HCT116 (cell line): ENCODE results near the gene F13A1. TPM values are rescaled to one million over a fixed set of nuclear protein-coding genes. Genes with fewer than 3 reads are reported as not detected.

Experiments
- ATAC-seq: fragments of 200-7000 bp; cut with Tn5 transposase; 2 replicates; pipeline ENCODE4 v1.9.1; 2020; ENCODE audit warnings: mild to moderate bottlenecking, moderate library complexity
- BruUV-seq: library from RNA; stranded (reverse); fragments of 400-500 nt; replicated peaks from 2 replicates; lab custom pipeline; 2021; lab: Mats Ljungman, UMichigan
- CTCF ChIA-PET: fragments of 300-600 bp; sonication (Branson Sonifier 250); formaldehyde crosslinking; loops from one replicate; lab custom pipeline; 2021; ENCODE audit warnings: antibody characterized with exemption; lab: Charles Lee
- POLR2A ChIA-PET: fragments of 300-600, 350-600 bp; sonication (Branson Sonifier 250); formaldehyde crosslinking; loops from one replicate; lab custom pipeline; 2021; ENCODE audit warnings: antibody characterized with exemption; lab: Charles Lee
- RAD21 ChIA-PET, 2 experiments: fragments of 300-600 bp; sonication (Branson Sonifier 250); formaldehyde crosslinking; loops; one replicate each; lab custom pipeline; 2023; ENCODE audit warnings: low total read pairs in 2 of 2; ENCODE audit not compliant: uncharacterized antibody in 2 of 2, unreplicated experiment in 2 of 2, low non-redundant PET in 1 of 2; lab: Charles Lee
- DNase-seq: peaks from one replicate; pipeline ENCODE4 v3.0.0-alpha.2; 2010; ENCODE audit warnings: low read depth, low spot score
- H2AFZ ChIP-seq: fragments of 200-600 bp; shearing (Covaris generic), sonication (generic); 2 replicates; pipeline ENCODE4 v1.6.1; 2017; ENCODE audit warnings: low read depth, mixed run types, mixed read lengths, antibody characterized with exemption, low read length; ENCODE audit not compliant: poor library complexity, severe bottlenecking
- H3K27ac ChIP-seq: 2 replicates; pipeline ENCODE4 v1.5.1; 2012; ENCODE audit warnings: low read depth, low read length
- H3K27me3 ChIP-seq: fragments of 200-600 bp; sonication (generic); 2 replicates; pipeline ENCODE4 v1.6.1; 2016; ENCODE audit warnings: mixed run types, low read length, mixed read lengths; ENCODE audit not compliant: insufficient read depth
- H3K36me3 ChIP-seq, 2 experiments: fragments of 200-500 bp in 1 of 2; fragments of 200-600 bp in 1 of 2; sonication (Bioruptor generic) in 1 of 2; sonication (generic) in 1 of 2; 2 replicates each; pipeline versions ENCODE4 v1.5.1 to v1.6.1; 2014 to 2016; ENCODE audit warnings: low read length in 2 of 2, inconsistent platforms in 1 of 2, mixed read lengths in 1 of 2, mixed run types in 1 of 2; ENCODE audit not compliant: insufficient read depth in 2 of 2, control insufficient read depth in 1 of 2
- H3K4me1 ChIP-seq, 2 experiments: fragments of 200-600 bp in 1 of 2; sonication (generic) in 1 of 2; 2 replicates each; pipeline versions ENCODE4 v1.5.1 to v1.6.1; 2012 to 2017; ENCODE audit warnings: low read length in 2 of 2, inconsistent platforms in 1 of 2, mild to moderate bottlenecking in 1 of 2, mixed read lengths in 1 of 2, mixed run types in 1 of 2, moderate library complexity in 1 of 2; ENCODE audit not compliant: insufficient read depth in 2 of 2, control insufficient read depth in 1 of 2
- H3K4me2 ChIP-seq: fragments of 200-600 bp; sonication (generic); 2 replicates; pipeline ENCODE4 v1.6.1; 2017; ENCODE audit warnings: mixed run types, low read length, mixed read lengths
- H3K4me3 ChIP-seq, 2 experiments: fragments of 200-600 bp in 1 of 2; sonication (generic) in 1 of 2; replicated peaks in 1 of 2; 2 replicates each; pipeline ENCODE4 v1.5.1; 2011 to 2016; ENCODE audit warnings: low read length in 2 of 2, control low read depth in 1 of 2, low read depth in 1 of 2, mild to moderate bottlenecking in 1 of 2, mixed read lengths in 1 of 2, mixed run types in 1 of 2
- H3K79me2 ChIP-seq: fragments of 200-600 bp; sonication (generic); 2 replicates; pipeline ENCODE4 v1.6.1; 2017; ENCODE audit warnings: mild to moderate bottlenecking, mixed run types, low read length, moderate library complexity, mixed read lengths; ENCODE audit not compliant: insufficient read depth
- H3K9ac ChIP-seq: fragments of 200-600 bp; sonication (generic); 2 replicates; pipeline ENCODE4 v1.6.1; 2016; ENCODE audit warnings: low read length, mixed read lengths
- H3K9me2 ChIP-seq: fragments of 200-600 bp; sonication (generic), shearing (Covaris generic); 2 replicates; pipeline ENCODE4 v1.6.1; 2017; ENCODE audit warnings: mixed run types, mild to moderate bottlenecking, moderate library complexity; ENCODE audit not compliant: insufficient read depth
- H3K9me3 ChIP-seq, 2 experiments: fragments of 200-500 bp in 1 of 2; fragments of 200-600 bp in 1 of 2; sonication (Bioruptor generic) in 1 of 2; sonication (generic) in 1 of 2; 2 replicates each; pipeline ENCODE4 v1.6.1; 2014 to 2017; ENCODE audit warnings: low read length in 2 of 2, mixed read lengths in 2 of 2, inconsistent platforms in 1 of 2, low read depth in 1 of 2, mild to moderate bottlenecking in 1 of 2, mixed run types in 1 of 2, moderate library complexity in 1 of 2; ENCODE audit not compliant: control insufficient read depth in 1 of 2, insufficient read depth in 1 of 2
- H4K20me1 ChIP-seq: fragments of 200-600 bp; sonication (generic), shearing (Covaris generic); 2 replicates; pipeline ENCODE4 v1.6.1; 2017; ENCODE audit warnings: mixed run types, mild to moderate bottlenecking, moderate library complexity; ENCODE audit not compliant: insufficient read depth
- ATF3 ChIP-seq: IDR thresholded peaks from 2 replicates; pipeline ENCODE4 v1.6.1; 2012
- CTCF ChIP-seq, 3 experiments: fragments of 200-600 bp in 1 of 3; sonication (generic) in 1 of 3; IDR thresholded peaks in 2 of 3; conservative IDR thresholded peaks in 1 of 3; 2 replicates each; pipeline ENCODE4 v1.5.1; 2012 to 2017; ENCODE audit warnings: low read depth in 2 of 3, low read length in 2 of 3, antibody characterized with exemption in 1 of 3, borderline replicate concordance in 1 of 3, control low read depth in 1 of 3, mild to moderate bottlenecking in 1 of 3, mixed read lengths in 1 of 3, mixed run types in 1 of 3, moderate library complexity in 1 of 3; ENCODE audit not compliant: insufficient read depth in 1 of 3
- EGR1 ChIP-seq: IDR thresholded peaks from 2 replicates; pipeline ENCODE4 v1.6.1; 2012; ENCODE audit warnings: low read depth
- EZH2 ChIP-seq: fragments of 200-600 bp; sonication (generic); IDR thresholded peaks from 2 replicates; pipeline ENCODE4 v1.6.1; 2017; ENCODE audit warnings: antibody characterized with exemption, mixed run types
- EZH2phosphoT487 ChIP-seq: fragments of 200-600 bp; IDR thresholded peaks from 2 replicates; pipeline ENCODE4 v1.6.1; 2018; ENCODE audit warnings: antibody characterized with exemption, borderline replicate concordance
- FOSL1 ChIP-seq: IDR thresholded peaks from 2 replicates; pipeline ENCODE4 v1.6.1; 2012; ENCODE audit warnings: low read depth
- MAX ChIP-seq: IDR thresholded peaks from 2 replicates; pipeline ENCODE4 v1.6.1; 2012
- POLR2AphosphoS5 ChIP-seq: IDR thresholded peaks from 2 replicates; pipeline ENCODE4 v1.6.1; 2011; ENCODE audit warnings: mild to moderate bottlenecking, low read depth, low read length, moderate library complexity
- RAD21 ChIP-seq: IDR thresholded peaks from 2 replicates; pipeline ENCODE4 v1.6.1; 2012; ENCODE audit warnings: low read depth, mild to moderate bottlenecking
- REST ChIP-seq: IDR thresholded peaks from 2 replicates; pipeline ENCODE4 v1.6.1; 2012; ENCODE audit warnings: low read depth
- SIN3A ChIP-seq: IDR thresholded peaks from 2 replicates; pipeline ENCODE4 v1.6.1; 2012; ENCODE audit warnings: low read depth
- SP1 ChIP-seq: IDR thresholded peaks from 2 replicates; pipeline ENCODE4 v1.6.1; 2012; ENCODE audit warnings: low read depth
- TCF7L2 ChIP-seq: IDR thresholded peaks from 2 replicates; pipeline ENCODE4 v1.7.0; 2011; ENCODE audit warnings: borderline replicate concordance, inconsistent platforms; ENCODE audit not compliant: insufficient read depth, insufficient read length; ENCODE audit errors: extremely low read depth
- YY1 ChIP-seq: IDR thresholded peaks from 2 replicates; pipeline ENCODE4 v1.6.1; 2011; ENCODE audit warnings: low read length, low read depth, moderate library complexity, mild to moderate bottlenecking; ENCODE audit not compliant: insufficient replicate concordance; ENCODE audit errors: extremely low read depth
- intact Hi-C: fragments of 100-400 bp; cut with micrococcal nuclease; formaldehyde crosslinking; loops from 2 replicates; pipeline ENCODE4 v1.10.0; 2022
- total RNA-seq: library from RNA; stranded (reverse); gene quantifications from one replicate; pipeline ENCODE4 v1.2.1, GENCODE V29; 2021; ENCODE audit not compliant: unreplicated experiment

F13A1 gene
- total RNA-seq, 1 experiment from 2014 or later = 0.34 TPM

- Histone ChIP-seq H3K79me2 (no peaks in the 10 kb centered on the region), H3K36me3 (no peaks in the 10 kb centered on the region), H2AFZ (no peak overlapping the region), H3K4me3 (no peak overlapping the region), H3K4me2 (no peak overlapping the region), H4K20me1 (no peaks in the 10 kb centered on the region), H3K27me3 (no peaks in the 10 kb centered on the region; the same call in 1 of the 2 replicates), H3K9ac (no peak overlapping the region), H3K9me3 (no peaks in the 10 kb centered on the region), H3K27ac (no peak overlapping the region)
- ChIA-PET RAD21 (no interaction called here), POLR2A (no interaction called here), CTCF (no interaction called here)
- intact Hi-C loops = no loop called here
- no peak for ATAC-seq
- TF ChIP-seq ATF3 (no peak), RAD21 (peak; percentile 27; the same call in 1 of the 2 replicates), EZH2 (no peak), MAX (no peak), CTCF (IDR thresholded peaks at IDR 0.05 in 2 of 3, conservative IDR thresholded peaks at IDR 0.05 in 1 of 3; ENCODE audit: borderline replicate concordance in 1 of 3, insufficient read depth in 1 of 3, low read depth in 2 of 3, low read length in 2 of 3) (peak in 2 of 3 experiments; percentile 42 to 46; a peak in 4 of 6 replicates)
- TF ChIP-seq, all 23 proteins: peak for 2
- peaks cover 0 to 7% of the 10 kb centered on the region in 2 experiments; a peak in 1 of 4 replicates for H3K4me1 ChIP-seq
- no peak for DNase-seq
- no TSS peak for BruUV-seq
- no peaks in the 10 kb centered on the region for H3K9me2 ChIP-seq
Measured at GRCh38 chr6:6220718-6221117, 99.7 kb downstream of the F13A1 start.

GRCh38 chr6:6219716-6220115 is 100.7 kb downstream of the F13A1 start:
- ChIA-PET POLR2A (no interaction called here), RAD21 (no interaction called here), CTCF (no interaction called here)
- Histone ChIP-seq H3K36me3 (no peaks in the 10 kb centered on the region), H3K27ac (no peak overlapping the region), H3K4me3 (no peak overlapping the region), H3K27me3 (no peaks in the 10 kb centered on the region; the same call in 1 of the 2 replicates), H2AFZ (no peak overlapping the region), H4K20me1 (no peaks in the 10 kb centered on the region), H3K9ac (no peak overlapping the region), H3K9me2 (no peaks in the 10 kb centered on the region), H3K9me3 (no peaks in the 10 kb centered on the region), H3K4me1 (peaks cover 0 to 7% of the 10 kb centered on the region in 2 experiments; a peak in 1 of 4 replicates), H3K4me2 (no peak overlapping the region), H3K79me2 (no peaks in the 10 kb centered on the region)
- BruUV-seq = no TSS peak
- DNase-seq (no peak), ATAC-seq (no peak)
- intact Hi-C loops = no loop called here
- TF ChIP-seq TCF7L2 = no peak
- TF ChIP-seq SIN3A = no peak
- no peak for TF ChIP-seq YY1
- TF ChIP-seq EGR1 = no peak
- no peak for TF ChIP-seq SP1
- TF ChIP-seq EZH2phosphoT487 = no peak
- TF ChIP-seq FOSL1 = no peak
- no peak for TF ChIP-seq REST
- no peak for TF ChIP-seq POLR2AphosphoS5
- TF ChIP-seq MAX = no peak
